Measurements from ENCODE around the gene ATP6V0E1. TPM values are rescaled to one million over a fixed set of nuclear protein-coding genes. Genes with fewer than 3 reads are reported as not detected.
A peak's percentile ranks its signal among the peaks of the same experiment; 100 is the strongest.

ATP6V0E1 gene
- total RNA-seq, 4 donors from 2014 or later, result 94.0 to 163 (median 124) TPM

DNA sequence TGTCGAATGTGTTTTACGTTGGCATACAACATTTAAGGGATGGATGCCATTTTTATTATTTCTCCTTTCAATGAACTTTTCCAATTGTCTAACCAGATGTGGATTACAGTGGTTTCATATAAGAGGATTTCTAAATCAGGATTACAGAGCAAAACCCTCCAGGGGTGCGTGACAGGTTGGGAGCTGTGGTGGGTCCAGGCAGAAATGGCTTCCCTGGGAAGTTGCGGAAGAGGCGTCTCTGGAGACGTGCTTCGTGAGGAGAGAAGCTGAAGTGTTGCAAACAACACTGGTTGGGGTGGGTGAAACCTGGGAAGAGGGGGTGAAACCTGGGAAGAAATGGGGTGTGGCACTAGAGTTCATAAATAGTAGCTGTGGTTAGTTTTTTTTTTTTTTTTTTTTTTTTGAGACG is 28.8 kb upstream of the ATP6V0E1 start:
- Histone ChIP-seq H3K27me3 (no peaks in the 10 kb centered on the region), H3K4me1 (peaks cover 0 to 23% (median 3%) of the 10 kb centered on the region in 3 donors), H3K4me3 (no peak overlapping the region), H3K9me3 (no peaks in the 10 kb centered on the region), H3K36me3 (peaks cover 0 to 23% of the 10 kb centered on the region in 2 donors), H3K27ac (peak overlapping the region in 3 of 4 donors; percentile 58 to 87 (median 78))
- WGBS, 2 donors (ENCODE audit: low coverage in 1 of 2), result 76 to 77% methylated on average over 4 to 8 of the region's 8 CpGs
- no peak for ATAC-seq
- TF ChIP-seq EP300 (IDR thresholded peaks at IDR 0.05), result no peak
- TF ChIP-seq POLR2AphosphoS5 (IDR thresholded peaks at IDR 0.05), result no peak
- TF ChIP-seq POLR2A (IDR thresholded peaks at IDR 0.05), result no peak
- TF ChIP-seq, protein P1, sequence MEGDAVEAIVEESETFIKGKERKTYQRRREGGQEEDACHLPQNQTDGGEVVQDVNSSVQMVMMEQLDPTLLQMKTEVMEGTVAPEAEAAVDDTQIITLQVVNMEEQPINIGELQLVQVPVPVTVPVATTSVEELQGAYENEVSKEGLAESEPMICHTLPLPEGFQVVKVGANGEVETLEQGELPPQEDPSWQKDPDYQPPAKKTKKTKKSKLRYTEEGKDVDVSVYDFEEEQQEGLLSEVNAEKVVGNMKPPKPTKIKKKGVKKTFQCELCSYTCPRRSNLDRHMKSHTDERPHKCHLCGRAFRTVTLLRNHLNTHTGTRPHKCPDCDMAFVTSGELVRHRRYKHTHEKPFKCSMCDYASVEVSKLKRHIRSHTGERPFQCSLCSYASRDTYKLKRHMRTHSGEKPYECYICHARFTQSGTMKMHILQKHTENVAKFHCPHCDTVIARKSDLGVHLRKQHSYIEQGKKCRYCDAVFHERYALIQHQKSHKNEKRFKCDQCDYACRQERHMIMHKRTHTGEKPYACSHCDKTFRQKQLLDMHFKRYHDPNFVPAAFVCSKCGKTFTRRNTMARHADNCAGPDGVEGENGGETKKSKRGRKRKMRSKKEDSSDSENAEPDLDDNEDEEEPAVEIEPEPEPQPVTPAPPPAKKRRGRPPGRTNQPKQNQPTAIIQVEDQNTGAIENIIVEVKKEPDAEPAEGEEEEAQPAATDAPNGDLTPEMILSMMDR (IDR thresholded peaks at IDR 0.05), result no peak

GRCh38 chr5:172956228-172956627 is 27.3 kb upstream of the ATP6V0E1 start:
- no peak for TF ChIP-seq EP300 (IDR thresholded peaks at IDR 0.05)
- TF ChIP-seq, protein P1 (IDR thresholded peaks at IDR 0.05), result no peak
- no peak for TF ChIP-seq POLR2AphosphoS5 (IDR thresholded peaks at IDR 0.05)
- no peak for TF ChIP-seq POLR2A (IDR thresholded peaks at IDR 0.05)
- ATAC-seq, result no peak
- Histone ChIP-seq H3K9me3 (no peaks in the 10 kb centered on the region), H3K27me3 (no peaks in the 10 kb centered on the region), H3K36me3 (peaks cover 0 to 9% of the 10 kb centered on the region in 2 donors), H3K4me1 (peaks cover 0 to 37% (median 10%) of the 10 kb centered on the region in 3 donors), H3K4me3 (no peak overlapping the region), H3K27ac (peak overlapping the region in 2 of 4 donors; percentile 9 to 87)
- WGBS, 2 donors (ENCODE audit: low coverage in 1 of 2), result 65 to 74% methylated on average over 3 of the region's 3 CpGs

DNA sequence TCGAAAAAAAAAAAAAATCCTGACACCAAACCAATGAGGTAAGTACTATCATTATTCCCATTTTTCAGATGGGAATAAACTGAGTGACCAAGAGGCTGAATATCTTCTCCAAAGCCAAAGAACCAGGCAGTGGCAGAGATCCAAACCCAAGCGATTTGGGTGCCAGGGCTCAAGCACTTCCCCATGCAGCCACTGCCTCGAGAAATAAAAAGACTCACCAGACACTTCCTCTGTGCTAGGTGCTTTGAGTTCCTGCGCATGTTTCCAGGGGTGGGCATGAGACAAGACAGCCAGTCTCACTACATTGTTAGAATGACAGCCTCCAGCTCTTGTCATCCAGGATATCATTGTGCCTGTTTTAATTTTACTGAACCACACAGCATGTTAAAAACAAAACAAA is 26.6 kb upstream of the ATP6V0E1 start:
- no peaks in the 10 kb centered on the region for H3K27me3 ChIP-seq
- peak overlapping the region in 2 of 4 donors; percentile 9 to 87 for H3K27ac ChIP-seq
- WGBS, 2 donors (ENCODE audit: low coverage in 1 of 2), result 44% methylated on average over 2 of the region's 4 CpGs; no CpG with 5 or more reads in 1 of the 2 donors
- H3K4me3 ChIP-seq, result no peak overlapping the region
- peaks cover 0 to 8% of the 10 kb centered on the region in 2 donors for H3K36me3 ChIP-seq
- no peaks in the 10 kb centered on the region for H3K9me3 ChIP-seq
- peaks cover 0 to 39% (median 7%) of the 10 kb centered on the region in 3 donors for H3K4me1 ChIP-seq
- ATAC-seq, result no peak
- TF ChIP-seq POLR2A (IDR thresholded peaks at IDR 0.05) (no peak), EP300 (IDR thresholded peaks at IDR 0.05) (no peak), POLR2AphosphoS5 (IDR thresholded peaks at IDR 0.05) (no peak)
- TF ChIP-seq, protein P1 (IDR thresholded peaks at IDR 0.05), result no peak

GRCh38 chr5:172957458-172957857 is 26.1 kb upstream of the ATP6V0E1 start:
- TF ChIP-seq, protein P1 (IDR thresholded peaks at IDR 0.05), result no peak
- TF ChIP-seq POLR2AphosphoS5 (IDR thresholded peaks at IDR 0.05) (no peak), POLR2A (IDR thresholded peaks at IDR 0.05) (no peak), EP300 (IDR thresholded peaks at IDR 0.05) (no peak)
- peaks cover 0 to 12% of the 10 kb centered on the region in 2 donors for H3K36me3 ChIP-seq
- WGBS, 2 donors (ENCODE audit: low coverage in 1 of 2), result 40 to 63% methylated on average over 2 to 5 of the region's 5 CpGs
- H3K4me3 ChIP-seq, result no peak overlapping the region
- no peaks in the 10 kb centered on the region for H3K9me3 ChIP-seq
- H3K27me3 ChIP-seq, result no peaks in the 10 kb centered on the region
- ATAC-seq, result no peak
- H3K4me1 ChIP-seq, result peaks cover 0 to 37% (median 7%) of the 10 kb centered on the region in 3 donors
- H3K27ac ChIP-seq, result peak overlapping the region in 3 of 4 donors; percentile 9 to 87 (median 31)

DNA sequence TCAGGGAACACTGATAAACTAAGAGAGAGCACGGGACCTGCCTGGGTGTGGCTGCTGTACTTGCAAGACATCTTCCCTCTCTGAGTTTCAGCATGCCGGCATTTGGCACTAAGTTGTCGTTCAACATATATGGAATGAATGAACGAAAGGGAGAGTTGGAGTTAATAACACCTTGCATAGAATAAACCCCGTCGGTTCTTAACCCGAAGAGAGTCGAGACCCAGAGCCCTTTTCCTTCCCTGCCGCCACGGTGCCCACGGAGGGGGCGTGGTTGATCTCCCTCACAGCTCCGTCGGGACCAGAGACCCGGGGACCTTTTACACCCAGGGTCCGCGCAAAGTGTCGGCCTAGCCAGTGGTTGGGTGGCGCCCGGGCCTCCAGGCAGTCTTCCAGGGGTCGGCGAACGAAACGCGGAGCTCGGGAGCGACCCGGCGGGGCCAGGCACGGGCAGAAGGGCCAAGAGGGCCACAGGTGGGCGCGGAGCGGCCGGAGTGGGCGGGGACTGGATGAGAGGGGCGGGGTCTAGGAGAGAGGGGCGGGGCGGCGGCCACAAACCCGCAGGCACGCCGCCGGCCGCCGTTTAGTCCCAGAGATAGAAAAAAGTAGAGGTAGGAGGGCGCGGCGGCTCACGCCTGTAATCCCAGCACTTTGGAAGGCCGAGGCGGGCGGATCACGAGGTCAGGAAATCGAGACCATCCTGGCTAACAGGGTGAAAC is 25.1 kb upstream of the ATP6V0E1 start:
- WGBS, 2 donors (ENCODE audit: low coverage in 1 of 2), result 1 to 5% methylated on average over 14 to 22 of the region's 54 CpGs

More for the DNA sequence above, 25.1 kb upstream of the ATP6V0E1 start:
- peaks cover 0 to 37% (median 7%) of the 10 kb centered on the region in 3 donors for H3K4me1 ChIP-seq
- no peaks in the 10 kb centered on the region for H3K27me3 ChIP-seq
- ATAC-seq, result peak; percentile 77
- H3K9me3 ChIP-seq, result no peaks in the 10 kb centered on the region
- TF ChIP-seq POLR2A (IDR thresholded peaks at IDR 0.05), result no peak
- no peak for TF ChIP-seq EP300 (IDR thresholded peaks at IDR 0.05)
- TF ChIP-seq, protein P1 (IDR thresholded peaks at IDR 0.05), result no peak
- TF ChIP-seq POLR2AphosphoS5 (IDR thresholded peaks at IDR 0.05), result no peak
- peak overlapping the region; percentile 76 to 93 for H3K4me3 ChIP-seq
- peak overlapping the region; percentile 70 to 91 (median 86) for H3K27ac ChIP-seq
- H3K36me3 ChIP-seq, result peaks cover 0 to 22% of the 10 kb centered on the region in 2 donors

All from gastroesophageal sphincter (tissue), 4 donors.